Measurements from ENCODE around the gene GCC2. TPM values are rescaled to one million over a fixed set of nuclear protein-coding genes. Genes with fewer than 3 reads are reported as not detected.
"Not testable (repeated sequence)": the region's sequence is repeated elsewhere in the genome, so short reads cannot be mapped to it uniquely, and the experiment has no call there.

The GCC2 gene
- total RNA-seq, 1 donor, result 141 TPM

DNA sequence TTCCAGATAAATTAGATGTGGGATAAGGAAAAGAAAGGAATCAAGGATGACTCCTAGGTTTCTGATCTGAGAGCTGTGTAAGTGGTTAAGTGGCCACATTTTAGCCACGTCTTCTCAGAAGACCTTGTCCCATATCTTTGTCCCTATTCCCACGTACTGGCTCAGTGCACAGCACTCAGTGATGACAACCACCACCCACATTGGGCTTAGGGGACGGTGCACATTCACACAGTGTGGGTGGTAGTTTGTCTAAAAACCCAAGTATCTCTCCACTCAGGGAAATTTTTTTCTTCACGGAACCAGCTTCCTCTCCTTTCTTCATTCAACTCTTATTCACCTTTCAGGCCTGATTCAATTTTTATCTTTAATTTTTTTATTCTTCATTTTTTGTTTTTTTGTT lies 30.6 kb upstream of the GCC2 start:
- no peaks in the 10 kb centered on the region for H3K4me1 ChIP-seq (ENCODE audit: insufficient read depth, low read length)
- no peaks in the 10 kb centered on the region for H3K27me3 ChIP-seq (ENCODE audit: insufficient read depth, low read length)
- no peaks in the 10 kb centered on the region for H3K9me3 ChIP-seq (ENCODE audit: low read depth, low read length)
- H3K4me3 ChIP-seq (ENCODE audit: low read length), result no peak overlapping the region

DNA sequence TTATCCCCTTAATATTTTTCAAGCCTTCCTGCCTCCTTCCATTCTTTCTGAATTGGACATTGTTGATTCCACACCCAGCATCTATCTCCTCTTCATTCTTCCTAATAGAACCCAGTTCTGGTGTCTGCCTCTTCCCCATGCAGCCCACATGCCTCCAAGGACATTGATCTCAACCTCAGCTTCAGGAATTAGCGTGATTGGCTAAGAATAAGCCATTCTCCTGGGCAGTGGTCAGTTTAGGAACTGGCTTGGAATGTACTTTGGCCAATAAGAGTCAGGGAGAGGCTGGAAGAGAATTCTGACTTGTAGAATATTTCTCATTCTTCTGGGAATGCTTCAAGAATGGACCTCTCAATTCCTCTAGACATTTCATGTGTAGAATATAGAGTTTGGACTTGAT lies 25.9 kb upstream of the GCC2 start:
- H3K4me3 ChIP-seq (ENCODE audit: low read length), result no peak overlapping the region
- H3K4me1 ChIP-seq (ENCODE audit: insufficient read depth, low read length), result no peaks in the 10 kb centered on the region
- H3K9me3 ChIP-seq (ENCODE audit: low read depth, low read length), result no peaks in the 10 kb centered on the region
- no peaks in the 10 kb centered on the region for H3K27me3 ChIP-seq (ENCODE audit: insufficient read depth, low read length)

- no peaks in the 10 kb centered on the region for H3K4me1 ChIP-seq (ENCODE audit: insufficient read depth, low read length)
- no peak overlapping the region for H3K4me3 ChIP-seq (ENCODE audit: low read length)
- no peaks in the 10 kb centered on the region for H3K27me3 ChIP-seq (ENCODE audit: insufficient read depth, low read length)
- H3K9me3 ChIP-seq (ENCODE audit: low read depth, low read length), result no peaks in the 10 kb centered on the region
Measured at GRCh38 chr2:108423502-108424251, 25.3 kb upstream of the GCC2 start.

DNA sequence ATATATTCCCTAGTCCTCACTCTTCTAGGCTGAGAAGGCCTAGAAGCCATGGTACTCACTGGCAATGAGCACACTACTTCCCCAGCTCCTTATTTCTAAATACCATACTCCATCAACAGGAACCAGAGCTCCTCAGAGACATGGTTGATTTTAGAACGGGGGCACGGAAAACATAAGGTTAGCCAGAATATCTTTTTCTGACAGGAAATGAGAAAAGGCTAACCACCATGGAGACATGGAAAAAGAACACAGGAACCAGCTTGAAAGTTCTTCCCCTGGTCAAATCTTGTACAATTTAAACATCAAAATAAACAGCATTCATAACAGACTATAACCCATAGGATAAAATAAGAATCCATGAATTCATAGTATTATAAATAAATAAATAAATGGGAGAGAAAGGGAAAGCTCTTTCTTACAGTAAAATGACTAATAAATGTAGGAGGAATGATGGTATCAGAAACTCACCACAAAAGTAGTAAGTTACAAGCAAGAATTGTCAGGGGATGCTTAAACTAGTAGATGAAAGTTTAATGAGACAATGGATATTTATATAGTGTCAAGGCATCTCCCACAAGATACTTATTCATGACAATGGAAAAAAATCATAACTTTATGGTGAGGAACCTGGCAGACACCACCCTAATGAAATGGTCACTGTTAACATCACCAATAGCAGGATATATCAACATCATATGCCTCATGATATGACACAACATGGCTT lies 20.6 kb upstream of the GCC2 start:
- no peaks in the 10 kb centered on the region for H3K9me3 ChIP-seq (ENCODE audit: low read depth, low read length)
- no peaks in the 10 kb centered on the region for H3K4me1 ChIP-seq (ENCODE audit: insufficient read depth, low read length)
- H3K4me3 ChIP-seq (ENCODE audit: low read length), result no peak overlapping the region
- H3K27me3 ChIP-seq (ENCODE audit: insufficient read depth, low read length), result no peaks in the 10 kb centered on the region

DNA sequence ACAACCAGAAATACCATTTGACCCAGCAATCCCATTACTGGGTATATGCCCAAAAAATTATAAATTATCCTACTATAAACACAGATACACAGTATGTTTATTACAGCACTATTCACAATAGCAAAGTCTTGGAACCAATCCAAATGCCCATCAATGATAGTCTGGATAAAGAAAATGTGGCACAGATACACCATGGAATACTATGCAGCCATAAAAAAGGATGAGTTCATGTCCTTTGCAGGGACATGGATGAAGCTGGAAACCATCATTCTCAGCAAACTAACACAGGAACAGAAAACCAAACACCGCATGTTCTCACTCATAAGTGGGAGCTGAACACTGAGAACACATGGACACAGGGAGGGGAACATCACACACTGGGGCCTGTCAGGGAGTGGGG lies 13.4 kb upstream of the GCC2 start:
- not testable (repeated sequence) for H3K4me3 ChIP-seq (ENCODE audit: low read length); H3K9me3 ChIP-seq (ENCODE audit: low read depth, low read length); H3K27me3 ChIP-seq (ENCODE audit: insufficient read depth, low read length); H3K4me1 ChIP-seq (ENCODE audit: insufficient read depth, low read length)

- no peak overlapping the region for H3K4me3 ChIP-seq (ENCODE audit: low read length)
- no peaks in the 10 kb centered on the region for H3K27me3 ChIP-seq (ENCODE audit: insufficient read depth, low read length)
- H3K4me1 ChIP-seq (ENCODE audit: insufficient read depth, low read length), result no peaks in the 10 kb centered on the region
- no peaks in the 10 kb centered on the region for H3K9me3 ChIP-seq (ENCODE audit: low read depth, low read length)
Measured at GRCh38 chr2:108436976-108437375, 12.0 kb upstream of the GCC2 start.

DNA sequence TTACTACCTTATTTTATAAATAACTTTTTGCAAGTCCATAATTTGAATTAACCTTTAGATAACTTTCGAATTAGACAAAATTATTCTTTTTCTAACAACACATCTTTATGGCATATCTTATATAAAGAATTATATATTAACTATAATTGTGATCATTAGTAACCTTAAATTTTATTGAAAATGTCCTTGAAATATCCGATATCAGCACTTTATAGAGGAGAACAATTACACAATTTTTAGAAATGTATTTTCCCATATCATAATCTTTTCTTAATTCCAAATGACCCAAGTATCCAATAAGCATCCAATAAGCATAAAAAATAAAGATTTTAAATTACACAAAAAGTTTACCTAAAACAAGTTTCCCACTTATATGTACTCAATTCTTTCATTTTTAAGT lies 7.3 kb upstream of the GCC2 start:
- H3K4me1 ChIP-seq (ENCODE audit: insufficient read depth, low read length), result no peaks in the 10 kb centered on the region
- H3K27me3 ChIP-seq (ENCODE audit: insufficient read depth, low read length), result no peaks in the 10 kb centered on the region
- H3K4me3 ChIP-seq (ENCODE audit: low read length), result no peak overlapping the region
- H3K9me3 ChIP-seq (ENCODE audit: low read depth, low read length), result no peaks in the 10 kb centered on the region

GRCh38 chr2:108444941-108445840 lies 3.8 kb upstream of the GCC2 start:
- peaks cover 14% of the 10 kb centered on the region for H3K4me1 ChIP-seq (ENCODE audit: insufficient read depth, low read length)
- no peaks in the 10 kb centered on the region for H3K9me3 ChIP-seq (ENCODE audit: low read depth, low read length)
- H3K4me3 ChIP-seq (ENCODE audit: low read length), result no peak overlapping the region
- no peaks in the 10 kb centered on the region for H3K27me3 ChIP-seq (ENCODE audit: insufficient read depth, low read length)

GRCh38 chr2:108446703-108447102 lies 2.3 kb upstream of the GCC2 start:
- Histone ChIP-seq H3K9me3 (ENCODE audit: low read depth, low read length) (no peaks in the 10 kb centered on the region), H3K27me3 (ENCODE audit: insufficient read depth, low read length) (no peaks in the 10 kb centered on the region), H3K4me3 (ENCODE audit: low read length) (no peak overlapping the region), H3K4me1 (ENCODE audit: insufficient read depth, low read length) (peaks cover 22% of the 10 kb centered on the region)

- Histone ChIP-seq H3K4me1 (ENCODE audit: insufficient read depth, low read length) (peaks cover 22% of the 10 kb centered on the region), H3K9me3 (ENCODE audit: low read depth, low read length) (no peaks in the 10 kb centered on the region), H3K4me3 (ENCODE audit: low read length) (peak overlapping the region; percentile 68), H3K27me3 (ENCODE audit: insufficient read depth, low read length) (no peaks in the 10 kb centered on the region)
Measured at GRCh38 chr2:108447947-108448677, 894 bp upstream of the GCC2 start.

GRCh38 chr2:108449410-108450130 lies 564 bp downstream of the GCC2 start:
- H3K27me3 ChIP-seq (ENCODE audit: insufficient read depth, low read length), result no peaks in the 10 kb centered on the region
- H3K4me1 ChIP-seq (ENCODE audit: insufficient read depth, low read length), result peaks cover 22% of the 10 kb centered on the region
- H3K4me3 ChIP-seq (ENCODE audit: low read length), result peak overlapping the region; percentile 68
- no peaks in the 10 kb centered on the region for H3K9me3 ChIP-seq (ENCODE audit: low read depth, low read length)

DNA sequence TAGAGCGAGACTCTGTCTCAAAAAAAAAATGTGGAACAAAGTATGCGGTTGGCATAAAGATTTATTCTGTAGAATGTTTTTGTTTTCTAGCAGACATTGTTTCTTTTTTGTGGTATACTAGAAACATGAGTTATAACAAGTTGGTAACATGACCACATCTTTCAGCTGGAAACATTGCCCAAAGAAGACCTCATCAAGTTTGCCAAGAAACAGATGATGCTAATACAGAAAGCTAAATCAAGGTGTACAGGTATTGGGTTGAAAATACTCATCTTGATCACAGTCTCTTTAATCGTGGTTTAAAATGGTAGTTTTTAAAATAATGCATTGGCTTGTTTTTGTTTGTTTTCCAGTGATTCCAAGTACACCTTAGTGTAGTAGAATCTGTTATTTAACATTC lies 1.9 kb downstream of the GCC2 start:
- H3K27me3 ChIP-seq (ENCODE audit: insufficient read depth, low read length), result no peaks in the 10 kb centered on the region
- H3K4me3 ChIP-seq (ENCODE audit: low read length), result no peak overlapping the region
- no peaks in the 10 kb centered on the region for H3K9me3 ChIP-seq (ENCODE audit: low read depth, low read length)
- H3K4me1 ChIP-seq (ENCODE audit: insufficient read depth, low read length), result peaks cover 22% of the 10 kb centered on the region

DNA sequence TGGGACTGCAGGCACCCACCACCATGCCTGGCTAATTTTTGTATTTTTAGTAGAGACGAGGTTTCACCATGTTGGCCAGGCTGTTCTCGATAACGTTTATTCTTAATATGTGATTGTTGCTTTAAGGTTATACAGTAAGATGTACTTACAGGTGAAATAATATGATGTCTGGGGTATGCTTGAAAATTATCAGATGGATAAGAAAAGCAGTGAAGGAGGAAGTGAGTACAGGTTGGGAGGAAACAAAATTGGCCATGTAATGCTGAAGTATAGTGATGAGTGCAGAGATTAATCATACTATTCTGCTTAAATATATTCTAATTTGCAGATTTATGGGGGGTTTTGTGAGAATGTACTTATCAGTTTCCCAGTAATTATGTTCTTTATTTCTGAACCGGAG lies 3.0 kb downstream of the GCC2 start:
- H3K4me1 ChIP-seq (ENCODE audit: insufficient read depth, low read length), result peaks cover 22% of the 10 kb centered on the region
- no peak overlapping the region for H3K4me3 ChIP-seq (ENCODE audit: low read length)
- no peaks in the 10 kb centered on the region for H3K9me3 ChIP-seq (ENCODE audit: low read depth, low read length)
- no peaks in the 10 kb centered on the region for H3K27me3 ChIP-seq (ENCODE audit: insufficient read depth, low read length)

- H3K4me1 ChIP-seq (ENCODE audit: insufficient read depth, low read length), result peaks cover 18% of the 10 kb centered on the region
- H3K9me3 ChIP-seq (ENCODE audit: low read depth, low read length), result peaks cover 11% of the 10 kb centered on the region
- H3K27me3 ChIP-seq (ENCODE audit: insufficient read depth, low read length); H3K4me3 ChIP-seq (ENCODE audit: low read length): not testable (repeated sequence)
Measured at GRCh38 chr2:108453530-108453929, 4.5 kb downstream of the GCC2 start.

Measured in mononuclear cell (primary cell).